ENCODE data around the gene PABPN1.
"Not testable (repeated sequence)": the region's sequence is repeated elsewhere in the genome, so short reads cannot be mapped to it uniquely, and the experiment has no call there.

The PABPN1 gene

GRCh38 chr14:23320584-23321571, at the start of gene PABPN1:
PABPN1 (plus strand) TSS chr14:23321457; CDS start chr14:23321470, 13 bp downstream.
- peak within 1 kb of the TSS; percentile 98 for H3K27ac Mint-ChIP-seq
- H3K36me3 Mint-ChIP-seq, result peaks cover 15% of the 10 kb centered on the region
- H3K9me3 Mint-ChIP-seq, result no peaks in the 10 kb centered on the region
- H3K4me1 Mint-ChIP-seq, result peaks cover 31% of the 10 kb centered on the region
- H3K27me3 Mint-ChIP-seq, result no peaks in the 10 kb centered on the region
- H3K4me3 Mint-ChIP-seq, result peak within 1 kb of the TSS; percentile 96

GRCh38 chr14:23275412-23275811, 45.8 kb upstream of the PABPN1 start:
- H3K4me1 Mint-ChIP-seq, result no peaks in the 10 kb centered on the region
- H3K4me3 Mint-ChIP-seq, result no peak overlapping the region
- H3K27ac Mint-ChIP-seq, result no peak overlapping the region
- H3K36me3 Mint-ChIP-seq, result peaks cover 4% of the 10 kb centered on the region
- no peaks in the 10 kb centered on the region for H3K9me3 Mint-ChIP-seq
- no peaks in the 10 kb centered on the region for H3K27me3 Mint-ChIP-seq

GRCh38 chr14:23277189-23277588, 44.1 kb upstream of the PABPN1 start:
- H3K9me3 Mint-ChIP-seq, result no peaks in the 10 kb centered on the region
- no peak overlapping the region for H3K27ac Mint-ChIP-seq
- no peaks in the 10 kb centered on the region for H3K27me3 Mint-ChIP-seq

GRCh38 chr14:23277928-23278327, 43.3 kb upstream of the PABPN1 start:
- not testable (repeated sequence) for H3K4me3 Mint-ChIP-seq, H3K9me3 Mint-ChIP-seq, H3K36me3 Mint-ChIP-seq, H3K27me3 Mint-ChIP-seq, H3K27ac Mint-ChIP-seq, H3K4me1 Mint-ChIP-seq

More at GRCh38 chr14:23277189-23277588, 44.1 kb upstream of the PABPN1 start:
- Mint-ChIP-seq H3K4me1 (no peaks in the 10 kb centered on the region), H3K4me3 (no peak overlapping the region), H3K36me3 (peaks cover 4% of the 10 kb centered on the region)

DNA sequence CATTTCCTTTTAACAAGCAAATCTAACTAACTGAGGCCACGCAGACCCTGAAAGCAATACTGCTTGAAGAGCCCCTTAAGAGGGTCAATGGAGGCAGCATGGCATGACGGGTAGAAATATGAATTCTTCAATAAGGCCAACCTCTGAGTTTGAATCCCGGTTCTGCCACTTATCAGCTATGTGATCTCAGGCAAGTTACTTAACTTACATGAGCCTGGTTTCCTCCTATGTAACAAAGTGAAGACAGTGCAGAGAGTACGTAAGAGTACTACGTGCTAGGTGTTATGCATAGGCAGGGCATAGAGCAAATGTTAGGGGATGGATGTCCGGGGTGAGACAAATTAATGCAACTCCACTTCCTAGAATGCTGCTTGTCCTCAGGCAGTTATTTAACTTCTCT, 40.0 kb upstream of the PABPN1 start:
- H3K27me3 Mint-ChIP-seq, result no peaks in the 10 kb centered on the region
- peaks cover 4% of the 10 kb centered on the region for H3K36me3 Mint-ChIP-seq
- no peak overlapping the region for H3K4me3 Mint-ChIP-seq
- H3K9me3 Mint-ChIP-seq, result no peaks in the 10 kb centered on the region
- H3K4me1 Mint-ChIP-seq, result peaks cover 24% of the 10 kb centered on the region
- H3K27ac Mint-ChIP-seq, result no peak overlapping the region

DNA sequence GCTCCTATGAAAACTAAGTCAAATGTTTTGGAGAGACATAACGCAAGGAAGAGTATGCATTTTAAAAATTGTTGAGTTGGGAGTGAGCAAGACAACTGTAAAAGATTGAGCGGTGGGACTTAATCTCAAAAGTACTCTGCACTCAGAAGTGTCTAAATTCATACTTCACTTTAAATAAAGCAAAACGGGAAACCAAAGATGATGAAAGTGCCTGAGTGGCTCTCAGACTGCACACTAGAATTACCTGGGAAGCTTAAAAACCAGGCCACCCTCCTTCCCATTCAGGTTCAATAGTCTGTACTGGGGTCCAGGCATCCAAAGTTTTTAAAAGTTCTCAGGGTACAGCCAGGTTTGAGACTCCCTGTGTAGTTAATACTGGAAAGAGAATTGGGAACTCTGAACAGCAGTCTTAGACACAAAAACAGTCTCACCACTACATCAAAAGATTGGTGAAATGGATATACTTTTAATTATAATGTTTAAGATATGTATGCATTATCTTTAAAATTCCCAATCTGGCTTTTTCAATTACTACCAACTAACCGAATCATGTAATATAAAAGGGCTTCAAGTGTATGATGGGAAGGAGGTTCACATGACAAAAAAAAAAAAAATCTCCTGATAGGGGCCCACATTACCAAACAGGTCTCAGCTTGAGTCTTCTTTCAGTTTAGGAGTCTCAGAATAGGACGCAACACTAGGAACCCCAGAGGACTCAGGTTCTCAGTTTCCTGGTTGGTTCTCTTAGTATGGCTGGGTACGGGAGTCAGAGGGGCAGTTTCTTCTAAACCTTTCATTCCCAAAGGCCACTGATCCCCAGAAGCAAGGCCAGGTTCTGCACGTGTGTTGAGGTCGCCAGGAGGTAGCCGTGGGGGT, 36.4 kb upstream of the PABPN1 start:
- Mint-ChIP-seq H3K9me3 (no peaks in the 10 kb centered on the region), H3K27ac (peak overlapping the region; percentile 98), H3K27me3 (no peaks in the 10 kb centered on the region), H3K4me3 (peak overlapping the region; percentile 99), H3K4me1 (peaks cover 32% of the 10 kb centered on the region), H3K36me3 (peaks cover 3% of the 10 kb centered on the region)

DNA sequence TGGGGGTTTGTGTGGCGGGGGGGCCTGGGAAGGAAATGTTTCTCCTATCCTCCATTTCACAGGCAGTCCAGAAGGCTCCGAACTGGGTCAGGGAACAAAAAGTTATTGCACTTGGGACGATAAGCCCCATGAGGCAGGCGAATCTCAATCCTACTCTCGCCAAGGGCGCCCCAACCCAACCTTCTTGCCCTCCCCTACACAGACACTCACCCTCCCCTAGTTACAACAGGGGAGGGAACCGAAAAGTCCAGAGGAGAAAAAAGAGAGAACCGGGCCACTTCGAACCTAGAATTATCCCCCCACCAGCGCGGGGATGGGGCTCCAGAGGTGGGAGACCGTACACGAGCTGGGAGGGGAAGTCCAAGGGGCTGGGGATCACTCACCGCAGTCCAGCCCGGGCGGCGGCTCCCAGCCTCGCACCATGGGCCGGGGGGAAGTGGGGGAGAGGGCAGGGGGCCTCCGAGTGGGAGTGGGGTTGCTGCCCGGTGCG, 35.7 kb upstream of the PABPN1 start:
- Mint-ChIP-seq H3K27me3 (no peaks in the 10 kb centered on the region), H3K27ac (peak overlapping the region; percentile 98), H3K4me3 (peak overlapping the region; percentile 99), H3K36me3 (peaks cover 3% of the 10 kb centered on the region), H3K9me3 (no peaks in the 10 kb centered on the region), H3K4me1 (peaks cover 32% of the 10 kb centered on the region)

GRCh38 chr14:23286020-23286901, 35.0 kb upstream of the PABPN1 start, which contains the start of gene HOMEZ:
HOMEZ (minus strand) TSS chr14:23286132; CDS start chr14:23285952, 180 bp downstream.
- Mint-ChIP-seq H3K4me1 (peaks cover 32% of the 10 kb centered on the region), H3K27me3 (no peaks in the 10 kb centered on the region), H3K9me3 (no peaks in the 10 kb centered on the region), H3K27ac (peak within 1 kb of the TSS; percentile 98), H3K36me3 (peaks cover 3% of the 10 kb centered on the region), H3K4me3 (peak within 1 kb of the TSS; percentile 99)

DNA sequence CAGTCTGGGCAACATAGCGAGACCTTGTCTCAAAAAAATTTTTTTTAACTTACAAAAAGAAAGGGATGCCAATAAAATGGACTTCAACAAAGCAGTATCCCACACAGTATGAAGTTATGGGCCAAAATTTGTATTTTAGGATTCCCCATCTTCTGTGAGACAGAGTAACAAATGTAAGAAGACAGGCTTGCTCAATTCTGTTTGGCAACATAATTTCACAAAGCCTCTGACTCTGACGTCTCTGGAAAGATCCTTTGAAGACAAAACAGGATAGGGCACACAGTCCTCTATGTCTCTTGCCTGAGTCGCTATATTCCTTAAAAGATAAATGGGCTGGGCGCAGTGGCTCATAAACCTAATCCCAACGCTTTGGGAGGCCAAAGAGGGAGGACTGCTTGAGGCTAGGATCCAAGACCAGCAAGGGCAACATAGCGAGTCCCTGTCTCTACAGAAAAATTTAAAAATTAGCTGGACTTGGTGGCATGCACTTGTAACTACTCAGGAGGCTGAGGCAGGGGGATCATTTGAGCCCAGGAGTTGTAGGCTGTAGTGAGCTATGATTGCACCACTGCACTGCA, 34.3 kb upstream of the PABPN1 start:
- Mint-ChIP-seq H3K27ac (peak overlapping the region; percentile 94), H3K4me3 (peak overlapping the region; percentile 99), H3K27me3 (no peaks in the 10 kb centered on the region)

DNA sequence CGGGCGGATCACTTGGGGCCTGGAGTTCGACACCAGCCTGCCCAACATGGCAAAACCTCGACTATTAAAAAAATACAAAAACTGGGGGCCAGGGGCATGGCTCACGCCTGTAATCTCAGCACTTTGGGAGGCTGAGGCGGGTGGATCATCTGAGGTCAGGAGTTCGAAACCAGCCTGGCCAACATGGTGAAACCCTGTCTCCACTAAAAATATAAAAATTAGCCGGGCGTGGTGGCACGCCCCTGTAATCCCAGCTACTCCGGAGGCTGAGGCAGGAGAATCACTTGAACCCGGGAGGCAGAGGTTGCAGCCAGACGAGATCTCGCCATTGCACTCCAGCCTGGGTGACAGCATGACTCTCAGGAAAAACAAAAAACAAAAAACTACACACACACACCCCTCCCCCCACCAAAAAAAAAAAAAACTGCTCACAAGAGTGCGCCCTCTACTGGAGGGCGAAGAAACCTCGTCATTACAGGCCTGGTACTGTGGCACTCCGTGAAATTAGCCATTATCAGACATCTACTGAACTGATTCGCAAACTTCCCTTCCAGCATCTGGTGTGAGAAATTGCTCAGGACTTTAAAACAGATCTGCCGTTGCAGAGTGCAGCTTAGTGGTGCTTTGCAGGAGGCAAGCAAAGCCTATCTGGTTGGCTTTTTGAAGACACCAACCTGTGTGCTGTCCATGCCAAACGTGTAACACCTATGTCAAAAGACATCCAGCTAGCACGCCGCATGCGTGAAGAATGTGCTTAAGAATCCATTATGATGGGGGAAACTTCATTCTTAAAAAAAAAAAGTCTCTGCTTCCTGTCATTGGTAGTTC, 26.3 kb upstream of the PABPN1 start:
- H3K4me1 Mint-ChIP-seq, result peaks cover 27% of the 10 kb centered on the region
- H3K4me3 Mint-ChIP-seq, result peak overlapping the region; percentile 6
- H3K27ac Mint-ChIP-seq, result peak overlapping the region; percentile 59
- no peaks in the 10 kb centered on the region for H3K9me3 Mint-ChIP-seq
- no peaks in the 10 kb centered on the region for H3K27me3 Mint-ChIP-seq
- peaks cover 2% of the 10 kb centered on the region for H3K36me3 Mint-ChIP-seq

More for the DNA sequence above, 34.3 kb upstream of the PABPN1 start:
- Mint-ChIP-seq H3K9me3 (no peaks in the 10 kb centered on the region), H3K36me3 (peaks cover 3% of the 10 kb centered on the region), H3K4me1 (peaks cover 32% of the 10 kb centered on the region)

DNA sequence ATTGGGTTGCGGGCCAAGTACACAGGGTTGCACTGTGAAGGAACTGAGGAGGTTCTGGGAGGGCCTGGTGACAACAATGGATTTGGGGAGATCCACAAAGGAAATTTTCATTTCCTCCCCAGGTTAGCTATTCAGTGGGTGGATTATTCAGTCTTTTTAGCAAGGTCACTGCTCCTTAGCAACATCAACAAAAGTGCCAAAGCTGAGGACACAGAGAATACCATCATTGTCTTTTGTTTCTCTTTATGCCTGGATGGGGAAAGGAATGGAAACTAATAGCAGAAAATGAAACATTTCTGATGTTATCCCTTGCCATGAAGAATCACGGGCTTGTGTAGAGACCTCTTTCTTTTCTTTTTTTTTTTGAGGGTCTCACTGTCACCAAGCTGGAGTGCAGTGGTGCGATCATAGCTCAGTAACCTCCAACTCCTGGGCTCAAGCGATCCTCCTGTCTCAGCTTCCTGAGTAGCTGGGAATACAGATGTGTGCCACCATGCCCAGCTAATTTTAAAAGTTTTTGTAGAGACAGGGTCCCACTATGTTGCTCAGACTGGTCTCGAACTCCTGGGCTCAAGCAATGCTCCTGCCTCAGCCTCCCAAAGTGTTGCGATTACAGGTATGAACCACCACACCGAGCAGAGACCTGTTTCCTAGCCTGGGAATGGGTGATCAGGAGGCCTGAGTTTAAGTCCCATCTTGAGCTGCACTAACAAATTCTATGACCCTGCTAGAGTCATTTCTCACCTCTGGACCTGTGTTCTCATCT, 25.1 kb upstream of the PABPN1 start:
- Mint-ChIP-seq H3K27me3 (no peaks in the 10 kb centered on the region), H3K27ac (no peak overlapping the region), H3K4me1 (peaks cover 34% of the 10 kb centered on the region), H3K9me3 (no peaks in the 10 kb centered on the region), H3K36me3 (peaks cover 2% of the 10 kb centered on the region), H3K4me3 (no peak overlapping the region)

- peaks cover 2% of the 10 kb centered on the region for H3K36me3 Mint-ChIP-seq
- no peaks in the 10 kb centered on the region for H3K27me3 Mint-ChIP-seq
- H3K4me1 Mint-ChIP-seq, result peaks cover 34% of the 10 kb centered on the region
- H3K4me3 Mint-ChIP-seq, result no peak overlapping the region
- H3K27ac Mint-ChIP-seq, result no peak overlapping the region
- H3K9me3 Mint-ChIP-seq, result no peaks in the 10 kb centered on the region
Observed at GRCh38 chr14:23297096-23297495, 24.2 kb upstream of the PABPN1 start.

- Mint-ChIP-seq H3K4me3 (no peak overlapping the region), H3K9me3 (no peaks in the 10 kb centered on the region), H3K36me3 (peaks cover 2% of the 10 kb centered on the region), H3K27ac (no peak overlapping the region), H3K4me1 (peaks cover 37% of the 10 kb centered on the region), H3K27me3 (no peaks in the 10 kb centered on the region)
Observed at GRCh38 chr14:23297611-23298277, 23.5 kb upstream of the PABPN1 start.
